NCI-H2171 (cell line): ENCODE measurements around the gene MEMO1.
"Not testable (repeated sequence)": the region's sequence is repeated elsewhere in the genome, so short reads cannot be mapped to it uniquely, and the experiment has no call there.

Source experiments
- DNase-seq: peaks from one replicate; lab custom pipeline; 2025; lab: John Stamatoyannopoulos, UW

Gene MEMO1

GRCh38 chr2:32010670-32011484, at the start of gene MEMO1:
Gene MEMO1, minus strand, starts transcription at chr2:32011008. Its CDS starts 761 bp downstream, at chr2:32010247.
- DNase-seq = peak; percentile 91

DNA sequence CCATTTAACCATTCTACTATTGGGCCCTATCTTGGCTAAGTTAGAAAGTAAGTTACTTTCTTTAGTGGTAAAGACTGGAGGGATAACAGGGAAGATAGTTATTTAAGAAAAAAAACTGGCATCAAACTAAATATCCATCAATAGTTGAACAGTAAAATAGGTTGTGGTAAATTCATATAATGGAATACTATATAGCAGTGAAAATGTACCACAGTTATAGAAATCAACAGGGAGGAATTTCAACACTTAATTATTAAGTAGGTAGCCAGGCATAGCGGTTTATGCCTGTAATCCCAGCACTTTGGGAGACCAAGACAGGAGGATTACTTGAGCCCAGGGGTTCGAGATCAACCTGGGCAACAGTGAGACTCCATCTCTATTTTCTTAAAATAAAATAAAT, 49.5 kb upstream of the MEMO1 start:
- no peak for DNase-seq

DNA sequence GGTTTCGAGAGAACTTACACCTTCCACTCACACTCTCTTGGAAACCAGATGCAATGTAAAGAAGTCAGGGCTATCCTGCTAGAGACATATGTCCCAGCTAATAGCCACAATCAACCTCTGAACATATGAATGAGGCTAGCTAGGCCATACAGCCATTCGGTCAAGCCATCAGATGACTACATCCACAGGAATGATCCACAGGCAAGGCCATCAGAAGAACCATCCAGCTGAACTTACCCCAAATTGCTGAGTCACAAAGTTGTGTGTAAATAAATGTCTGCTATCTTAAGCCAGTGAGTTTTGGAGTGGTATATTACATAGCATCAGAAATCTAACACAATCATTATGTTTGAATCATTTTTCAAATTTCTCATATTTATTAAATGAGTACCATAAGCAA, 47.3 kb upstream of the MEMO1 start:
- DNase-seq = no peak

GRCh38 chr2:32054583-32054982, 43.8 kb upstream of the MEMO1 start:
- DNase-seq = not testable (repeated sequence)

GRCh38 chr2:32051836-32052439, 41.1 kb upstream of the MEMO1 start:
- DNase-seq = no peak

- DNase-seq = no peak
These were observed 32.8 kb upstream of the MEMO1 start for GRCh38 chr2:32043561-32043960.

DNA sequence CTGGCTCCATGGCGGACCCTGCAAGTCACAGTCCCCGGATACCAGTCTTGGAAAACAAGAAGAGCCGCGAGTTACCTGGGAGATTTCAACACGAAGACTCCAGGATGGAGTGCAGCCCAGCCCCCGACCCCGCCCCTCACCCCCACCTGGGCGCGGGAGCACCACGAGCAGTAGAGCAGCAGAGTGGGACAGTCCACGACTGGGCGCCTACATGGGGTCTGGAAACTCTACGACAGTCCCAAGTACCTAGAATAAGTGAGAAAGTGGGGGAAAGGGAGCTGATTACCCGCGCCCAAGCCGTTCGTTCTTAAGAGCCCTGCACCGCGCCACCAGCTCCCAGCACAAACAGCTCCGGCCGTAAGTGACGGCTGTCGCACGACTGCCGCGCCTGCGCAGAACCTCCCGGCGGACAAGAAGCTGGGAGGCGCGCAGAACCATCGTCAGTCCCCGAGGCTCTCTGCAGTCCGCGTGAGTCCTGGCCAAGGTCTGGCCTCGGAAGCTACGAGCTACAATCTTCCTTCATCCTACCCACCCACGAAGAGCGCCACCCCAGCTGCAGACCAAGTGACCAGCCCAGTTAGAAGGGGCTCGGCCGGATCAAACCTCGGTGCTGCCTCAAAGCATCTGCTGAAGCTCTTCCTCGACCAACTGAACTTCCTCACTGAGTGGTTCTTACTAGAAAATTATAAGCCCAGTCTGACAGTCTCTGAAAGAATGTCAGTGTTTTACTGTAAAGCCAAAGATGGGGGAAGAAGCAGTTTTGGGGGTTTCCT, 28.8 kb upstream of the MEMO1 start, which contains the start of gene DPY30:
DPY30 (minus strand) TSS at position 359 of the 773 bp plus-strand sequence; CDS start at position 10, 349 bp downstream.
- DNase-seq = peak; percentile 84

GRCh38 chr2:32034198-32034887, 23.5 kb upstream of the MEMO1 start:
- not testable (repeated sequence) for DNase-seq

GRCh38 chr2:32018789-32019482, 8.1 kb upstream of the MEMO1 start:
- not testable (repeated sequence) for DNase-seq

DNA sequence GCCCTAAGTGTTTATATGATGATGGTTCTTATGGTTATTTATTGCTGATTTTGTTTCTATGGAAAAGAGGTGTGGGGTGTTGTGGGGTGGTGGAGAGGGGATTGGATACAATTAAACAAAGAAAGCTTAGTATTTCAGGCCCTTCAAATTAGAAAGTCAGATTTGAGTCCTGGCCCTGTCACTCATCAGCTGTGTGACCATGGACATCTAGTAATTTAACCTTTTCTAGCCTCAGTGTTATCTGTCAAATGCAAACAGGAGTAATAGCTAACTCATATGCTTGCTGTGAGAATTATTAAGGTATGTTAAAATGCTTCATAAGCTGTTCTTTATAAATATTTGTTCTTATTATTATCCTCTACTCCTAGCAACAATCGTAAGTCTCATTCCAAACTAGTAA, 2.1 kb upstream of the MEMO1 start:
- DNase-seq = no peak

DNA sequence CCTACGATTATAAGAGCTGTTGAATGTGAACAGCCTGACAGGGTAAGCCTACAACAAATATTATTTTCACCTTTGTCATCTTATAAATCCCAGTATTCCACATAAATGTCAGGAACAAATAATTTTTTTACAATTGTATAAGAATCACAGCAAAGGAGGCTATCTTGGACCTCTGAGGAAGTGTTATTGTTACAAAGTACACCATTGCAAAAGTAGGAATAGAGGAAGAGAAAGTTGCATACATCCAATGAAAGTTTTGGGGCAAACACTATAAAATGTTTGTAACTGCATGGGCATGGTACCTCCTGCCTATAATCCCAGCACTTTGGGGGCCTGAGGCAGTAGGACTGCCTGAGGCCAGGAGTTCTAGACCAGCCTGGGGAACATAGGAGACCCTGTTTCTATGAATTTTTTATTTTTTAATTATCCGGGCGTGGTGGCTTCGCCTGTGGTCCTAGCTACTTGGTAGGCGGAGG, 715 bp upstream of the MEMO1 start:
- no peak for DNase-seq

DNA sequence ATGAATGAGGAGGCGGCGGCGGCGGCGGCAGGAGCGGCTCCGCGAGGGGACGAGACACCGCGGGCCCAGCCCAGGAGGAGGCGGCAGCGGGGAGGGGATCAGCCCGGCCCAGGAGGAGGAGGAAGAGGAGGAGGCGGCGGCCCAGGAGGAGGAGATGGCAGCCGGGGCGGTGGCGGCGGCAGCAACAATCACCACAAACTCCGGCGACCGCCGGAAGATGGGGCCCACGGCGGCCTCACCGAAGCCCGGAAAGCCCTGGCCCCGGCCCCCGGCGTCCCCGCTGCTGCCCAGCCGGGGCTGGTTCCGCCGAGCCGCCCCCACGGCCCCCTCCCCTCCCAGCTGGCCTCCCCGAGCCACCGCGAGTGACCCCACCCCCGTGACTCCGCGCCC, 533 bp downstream of the MEMO1 start:
- DNase-seq = not testable (repeated sequence)

DNA sequence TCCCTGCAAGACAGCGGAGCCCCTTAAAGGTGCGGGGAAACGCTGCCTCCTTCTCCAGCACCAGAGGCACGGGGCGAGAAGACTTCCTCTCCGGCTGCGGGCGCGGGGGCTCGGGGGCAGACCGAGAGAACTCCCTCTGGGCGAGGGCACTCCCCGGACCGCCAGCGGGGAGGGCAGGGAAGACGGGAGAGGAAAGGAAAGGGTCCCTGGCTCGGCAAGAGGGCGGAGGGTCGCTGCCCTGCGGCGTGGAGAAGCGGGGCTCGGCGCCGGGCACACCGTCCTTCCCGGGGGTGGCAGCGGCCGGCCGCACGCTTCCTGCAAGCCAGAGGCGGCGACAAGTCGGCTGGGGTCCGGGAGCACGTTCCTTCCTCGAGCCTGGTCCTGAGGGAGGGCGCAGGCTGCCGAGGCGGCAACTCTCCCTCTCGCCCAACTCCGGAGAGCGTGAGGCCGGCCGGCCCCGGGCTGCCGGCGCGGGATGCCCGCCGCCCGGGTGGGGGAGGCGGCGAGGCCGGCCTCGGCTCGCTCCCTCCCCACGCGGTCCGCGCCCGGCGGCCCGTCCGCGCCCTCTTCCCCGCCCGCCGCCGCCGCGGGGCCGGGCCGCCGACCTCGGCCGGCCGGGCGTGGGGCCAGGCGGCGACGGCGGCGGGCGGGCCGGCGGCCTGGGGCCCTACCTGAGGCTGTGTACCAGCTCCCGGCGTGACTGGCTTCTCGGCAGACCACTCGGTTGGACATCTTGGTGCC, 1.1 kb downstream of the MEMO1 start:
- no peak for DNase-seq

DNA sequence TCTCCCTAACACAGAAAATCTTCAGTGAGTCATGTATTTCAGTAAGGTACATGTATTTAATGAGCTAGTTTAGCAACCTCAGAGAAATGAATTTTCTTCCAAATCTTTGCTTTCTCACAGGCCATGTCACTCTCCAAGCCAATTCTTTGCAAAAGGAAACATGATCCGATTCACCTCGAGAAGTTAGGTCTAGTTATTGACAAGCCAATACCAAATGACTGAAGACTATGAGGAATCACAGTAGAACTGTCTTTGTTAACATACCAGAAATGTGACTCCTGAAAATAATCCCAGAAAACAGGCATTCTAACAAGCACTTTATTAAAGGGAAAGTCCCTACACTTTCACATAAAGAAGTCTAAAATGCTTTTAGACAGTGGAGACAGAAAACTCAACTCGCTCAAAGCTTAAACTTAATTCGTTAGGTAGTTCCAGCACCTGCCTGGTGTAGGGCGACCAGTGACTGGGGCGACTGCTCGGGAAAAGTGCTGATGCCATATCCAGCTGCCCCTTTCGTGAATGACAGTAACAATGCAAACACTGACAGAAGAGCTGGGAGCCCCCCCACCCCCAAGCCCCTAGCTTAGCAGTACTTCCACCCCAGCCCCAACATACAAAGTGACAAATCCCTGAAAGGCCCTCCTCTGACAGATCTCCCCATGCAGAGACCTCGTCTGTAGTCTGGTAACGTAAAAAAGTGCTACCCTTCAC, 1.8 kb downstream of the MEMO1 start:
- DNase-seq = no peak

DNA sequence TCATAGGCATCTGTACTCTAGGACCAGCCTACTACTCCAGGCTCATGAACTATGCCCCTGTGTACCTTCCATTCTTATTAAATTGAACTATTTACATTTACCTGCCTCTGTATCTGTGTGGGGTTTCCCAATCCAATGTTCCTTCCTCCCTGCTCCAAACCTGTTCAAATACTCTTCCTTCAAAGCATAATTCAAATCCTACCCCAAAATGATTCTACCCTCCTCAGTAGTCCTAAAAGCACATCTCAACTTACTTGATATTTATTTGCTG, 3.8 kb downstream of the MEMO1 start:
- DNase-seq = no peak

GRCh38 chr2:32005371-32005976, 5.3 kb downstream of the MEMO1 start:
- DNase-seq = no peak

- DNase-seq = no peak
These were observed 7.0 kb downstream of the MEMO1 start for GRCh38 chr2:32003791-32004190.

- no peak for DNase-seq
These were observed 8.4 kb downstream of the MEMO1 start for GRCh38 chr2:32002406-32002805.

GRCh38 chr2:31999438-31999837, 11.4 kb downstream of the MEMO1 start:
- no peak for DNase-seq
